Activated naive CD8-positive, alpha-beta T cell treated with anti-CD3 and anti-CD28 coated beads, Interleukin-2, amount 10 ng/mL, durations not matched to agents 7 days and 5 days (primary cell): ENCODE results near the gene SH3BGR. TPM values are rescaled to one million over a fixed set of nuclear protein-coding genes. Genes with fewer than 3 reads are reported as not detected.

Source experiments
- ATAC-seq: fragments of 150-1000 bp; cut with Tn5 transposase; one replicate; pipeline ENCODE4 v1.10.0; 2021; ENCODE audit warnings: low read depth, moderate library complexity
- POLR2A ChIA-PET: fragments of 350-600 bp; sonication (Branson Sonifier 250); formaldehyde crosslinking; loops from one replicate; lab custom pipeline; 2021; ENCODE audit warnings: antibody characterized with exemption; lab: Charles Lee
- DNase-seq: peaks from one replicate; pipeline ENCODE4 v3.0.0; 2021
- H3K27ac Mint-ChIP-seq: one replicate; pipeline ENCODE4 v1.8.0; 2022; ENCODE audit warnings: mild to moderate bottlenecking, mixed read lengths
- H3K27me3 Mint-ChIP-seq: one replicate; pipeline ENCODE4 v1.8.0; 2022; ENCODE audit warnings: mild to moderate bottlenecking, moderate library complexity, mixed read lengths
- H3K36me3 Mint-ChIP-seq: one replicate; pipeline ENCODE4 v1.8.0; 2021; ENCODE audit warnings: mild to moderate bottlenecking, mixed read lengths
- H3K4me1 Mint-ChIP-seq: one replicate; pipeline ENCODE4 v1.8.0; 2021; ENCODE audit warnings: mixed read lengths
- H3K4me3 Mint-ChIP-seq: one replicate; pipeline ENCODE4 v1.8.0; 2022; ENCODE audit warnings: mild to moderate bottlenecking, moderate library complexity, mixed read lengths
- H3K9me3 Mint-ChIP-seq: one replicate; pipeline ENCODE4 v1.8.0; 2021; ENCODE audit warnings: mixed read lengths
- microRNA-seq: library from miRNA; unstranded; fragments of <30 nt; microRNA quantifications from one replicate; pipeline ENCODE4 v1.2.0, GENCODE V29; 2022
- total RNA-seq, 2 experiments: library from RNA; stranded (reverse); gene quantifications; one replicate each; pipeline ENCODE4 v1.2.3, GENCODE V29; 2021

The SH3BGR gene
- total RNA-seq, 2 experiments from 2014 or later, result 1.4 to 1.9 TPM

GRCh38 chr21:39559511-39559910 lies 107.7 kb downstream of the SH3BGR start:
- POLR2A ChIA-PET, result no interaction called here
- ATAC-seq, result no peak
- no peak for DNase-seq
- Mint-ChIP-seq H3K27ac (no peak overlapping the region), H3K36me3 (no peaks in the 10 kb centered on the region), H3K27me3 (peaks cover 3% of the 10 kb centered on the region), H3K4me3 (no peak overlapping the region), H3K9me3 (no peaks in the 10 kb centered on the region), H3K4me1 (no peaks in the 10 kb centered on the region)

GRCh38 chr21:39561140-39561539 lies 109.4 kb downstream of the SH3BGR start:
- Mint-ChIP-seq H3K4me1 (no peaks in the 10 kb centered on the region), H3K36me3 (no peaks in the 10 kb centered on the region), H3K9me3 (no peaks in the 10 kb centered on the region), H3K4me3 (no peak overlapping the region), H3K27me3 (peaks cover 3% of the 10 kb centered on the region), H3K27ac (no peak overlapping the region)
- no peak for DNase-seq
- POLR2A ChIA-PET, result no interaction called here
- no peak for ATAC-seq

GRCh38 chr21:39562791-39563770 lies 111.3 kb downstream of the SH3BGR start:
- no peaks in the 10 kb centered on the region for H3K4me1 Mint-ChIP-seq

GRCh38 chr21:39564200-39564599 lies 112.4 kb downstream of the SH3BGR start:
- H3K4me1 Mint-ChIP-seq, result no peaks in the 10 kb centered on the region

More at GRCh38 chr21:39562791-39563770, 111.3 kb downstream of the SH3BGR start:
- ATAC-seq (no peak), DNase-seq (no peak)
- POLR2A ChIA-PET, result no interaction called here
- Mint-ChIP-seq H3K4me3 (no peak overlapping the region), H3K27me3 (peaks cover 3% of the 10 kb centered on the region), H3K27ac (no peak overlapping the region), H3K9me3 (no peaks in the 10 kb centered on the region), H3K36me3 (no peaks in the 10 kb centered on the region)

More at GRCh38 chr21:39564200-39564599, 112.4 kb downstream of the SH3BGR start:
- H3K9me3 Mint-ChIP-seq, result no peaks in the 10 kb centered on the region
- H3K4me3 Mint-ChIP-seq, result no peak overlapping the region
- H3K27ac Mint-ChIP-seq, result no peak overlapping the region
- no peak for ATAC-seq
- DNase-seq, result no peak
- no peaks in the 10 kb centered on the region for H3K36me3 Mint-ChIP-seq
- POLR2A ChIA-PET, result no interaction called here
- H3K27me3 Mint-ChIP-seq, result peaks cover 3% of the 10 kb centered on the region

Small RNAs within 50 kb of the gene (microRNA-seq; reads per million reads assigned to microRNA genes)
- gene MIR6508, result not detected

Other genes starting within 250 kb of the SH3BGR start
- gene BRWD1, start 138.3 kb upstream of the SH3BGR start, total RNA-seq, result 10 to 100 TPM; 53.5 to 62.9 TPM
- gene HMGN1, start 102.9 kb upstream of the SH3BGR start, total RNA-seq, result 100 to 1,000 TPM; 363 to 369 TPM
- gene LCA5L, start 6.2 kb upstream of the SH3BGR start, total RNA-seq, result not detected
- not detected for gene B3GALT5, start 161.0 kb downstream of the SH3BGR start, total RNA-seq